Measurements from ENCODE around the gene CCDC30.

CCDC30 gene

DNA sequence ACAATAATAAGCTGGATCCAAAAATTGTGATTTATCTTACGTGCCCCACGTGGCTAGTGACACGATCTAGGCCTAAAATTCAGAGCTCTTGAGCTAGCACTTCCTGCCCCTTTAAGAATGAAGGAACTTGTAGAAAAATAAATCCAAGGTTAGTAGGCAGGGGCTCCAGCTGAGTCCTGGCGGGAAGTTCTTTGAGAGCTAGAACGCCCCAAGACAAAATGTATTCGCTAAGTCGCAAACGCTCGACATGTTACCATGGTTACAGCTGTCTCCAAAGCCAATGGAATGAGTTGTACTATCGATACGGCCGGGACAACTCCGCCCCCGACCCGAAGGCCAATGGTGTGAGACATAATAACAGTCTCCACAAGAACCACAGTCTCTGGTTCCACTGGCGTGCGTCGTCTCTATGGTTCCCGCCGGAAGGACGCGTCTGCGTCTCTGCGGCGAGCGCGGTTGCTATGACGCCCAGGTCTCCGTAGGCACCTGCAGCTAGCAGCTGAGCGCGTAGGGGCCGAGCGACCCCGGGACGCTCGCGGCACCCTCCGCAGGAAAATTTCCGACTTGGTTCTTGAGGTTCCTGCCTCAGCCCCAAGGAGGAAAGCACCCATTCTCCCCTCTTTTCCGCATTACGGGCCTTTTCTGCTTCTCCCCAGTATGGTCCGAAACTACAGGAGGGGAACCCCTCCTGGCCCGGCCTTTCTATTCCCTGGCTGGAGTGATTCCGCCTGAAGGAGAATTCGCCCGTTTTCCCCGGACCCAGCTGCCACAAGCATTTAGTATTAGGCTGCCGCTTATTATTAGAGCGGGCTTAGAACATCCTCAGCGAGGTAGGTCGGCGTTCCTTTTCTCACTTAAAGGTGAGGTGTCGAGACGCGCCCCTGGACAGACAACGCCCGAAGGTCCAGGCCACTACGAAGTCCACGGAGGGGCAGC, at the start of gene CCDC30:
TSS of gene CCDC30 (plus strand) at position 459 of the 936 bp plus-strand sequence. CDS start 17,266 bp downstream, outside the sequence.
- peak; percentile 99 for DNase-seq

DNA sequence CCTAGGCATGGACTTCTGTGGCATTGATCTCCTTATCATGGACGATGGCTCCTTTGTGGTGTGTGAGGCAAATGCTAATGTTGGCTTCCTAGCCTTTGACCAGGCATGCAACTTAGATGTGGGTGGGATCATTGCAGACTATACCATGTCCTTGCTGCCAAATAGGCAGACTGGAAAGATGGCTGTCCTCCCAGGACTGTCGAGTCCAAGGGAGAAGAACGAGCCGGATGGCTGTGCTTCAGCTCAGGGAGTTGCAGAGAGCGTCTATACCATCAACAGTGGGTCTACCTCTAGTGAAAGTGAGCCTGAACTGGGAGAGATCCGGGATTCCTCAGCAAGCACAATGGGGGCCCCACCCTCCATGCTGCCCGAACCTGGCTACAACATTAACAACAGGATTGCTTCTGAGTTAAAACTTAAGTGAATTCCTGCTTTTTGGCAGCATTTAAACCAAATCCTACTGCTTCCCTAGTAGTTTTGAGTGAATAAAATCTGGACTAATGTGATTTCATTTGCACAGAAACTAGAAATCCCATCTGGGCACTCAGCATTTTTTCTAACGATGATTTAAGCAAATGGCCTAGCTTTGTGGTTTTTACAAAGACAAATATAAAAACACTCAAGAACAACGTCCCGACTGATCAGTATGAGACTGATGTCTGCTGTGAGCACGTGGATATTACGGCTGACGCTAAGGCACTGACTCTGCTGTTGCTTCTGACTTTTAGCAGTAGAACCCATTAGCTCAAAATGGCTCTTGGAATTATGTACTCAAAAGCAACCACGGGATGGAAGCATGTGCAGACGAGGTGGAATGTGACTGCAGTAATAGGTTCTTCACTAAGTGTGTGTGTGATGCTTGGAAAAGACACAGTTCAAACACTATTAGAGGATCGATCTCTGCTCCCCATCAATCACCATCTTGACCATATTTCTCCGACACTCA, 48.3 kb upstream of the CCDC30 start:
- DNase-seq, result no peak

DNA sequence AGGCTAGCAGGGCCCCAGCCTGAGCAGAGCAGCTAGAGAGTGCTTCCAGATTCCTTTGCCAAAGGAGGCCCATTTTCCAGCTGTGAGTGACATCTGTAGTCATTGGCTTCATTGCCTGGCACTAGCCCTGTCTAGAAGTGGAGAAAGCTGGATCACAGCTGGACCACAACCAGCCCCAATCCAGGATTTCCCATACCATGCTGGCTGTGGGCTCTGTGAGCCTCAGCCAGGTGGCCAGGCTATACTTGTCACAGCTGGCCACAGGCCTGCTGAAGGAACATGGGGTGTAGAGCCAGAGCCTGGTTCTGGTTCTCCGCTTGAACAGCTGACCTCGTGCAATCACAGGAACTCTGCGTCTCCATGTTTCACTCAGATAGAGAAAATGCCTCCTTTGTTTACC, 45.9 kb upstream of the CCDC30 start:
- DNase-seq, result no peak

DNA sequence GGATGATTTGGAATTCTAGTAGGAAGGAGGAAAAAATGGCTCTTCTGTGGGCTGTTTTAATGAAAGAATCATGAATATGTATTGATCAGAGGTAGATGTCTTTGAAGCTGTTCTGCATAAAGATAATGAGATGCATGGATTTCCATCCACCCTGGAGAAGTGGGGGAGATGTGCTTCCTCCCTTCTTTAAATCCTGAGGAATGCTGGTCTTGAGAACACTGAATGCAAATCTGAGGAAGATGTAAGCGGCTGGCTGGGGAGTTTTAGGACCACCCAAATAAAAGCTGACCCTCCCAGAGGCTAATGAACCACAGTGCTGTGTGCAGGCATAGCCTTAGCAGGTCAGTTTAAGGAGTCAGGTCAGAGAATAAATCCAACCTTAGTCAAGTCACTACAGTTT, 44.6 kb upstream of the CCDC30 start:
- DNase-seq, result no peak

DNA sequence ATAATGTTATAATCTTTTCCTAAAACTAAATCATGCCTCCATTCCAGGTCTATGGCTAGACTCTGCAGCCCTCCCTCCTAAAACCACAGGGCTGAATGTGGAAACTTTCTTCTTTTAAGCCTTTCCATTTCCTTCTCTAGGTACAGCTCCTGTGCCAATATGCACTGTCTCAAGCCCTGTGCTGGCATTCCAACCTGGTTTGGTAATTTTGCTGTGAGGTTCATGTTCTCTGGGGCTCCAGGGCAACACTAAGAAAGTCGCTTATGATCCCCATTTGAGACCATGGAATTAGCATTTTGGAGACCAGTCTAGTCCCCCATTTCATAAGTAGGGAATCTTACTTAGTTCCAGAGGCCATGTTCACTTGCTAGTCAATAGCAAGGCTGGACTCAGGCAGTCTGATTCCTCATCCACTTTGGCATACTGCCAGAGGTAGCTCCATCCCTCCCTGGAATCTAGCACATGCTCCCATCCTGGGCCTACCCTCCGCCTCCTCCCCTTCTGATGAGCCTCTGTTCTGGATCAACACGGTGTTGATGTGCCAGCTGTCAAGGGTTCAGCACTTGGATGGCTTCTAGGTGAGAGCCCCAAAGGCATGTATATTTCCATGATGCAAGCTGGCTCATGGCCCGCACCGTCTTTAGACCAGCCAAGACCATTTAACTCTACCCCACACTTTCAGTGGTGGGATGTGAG, 43.8 kb upstream of the CCDC30 start:
- DNase-seq, result peak; percentile 26 to 39

DNA sequence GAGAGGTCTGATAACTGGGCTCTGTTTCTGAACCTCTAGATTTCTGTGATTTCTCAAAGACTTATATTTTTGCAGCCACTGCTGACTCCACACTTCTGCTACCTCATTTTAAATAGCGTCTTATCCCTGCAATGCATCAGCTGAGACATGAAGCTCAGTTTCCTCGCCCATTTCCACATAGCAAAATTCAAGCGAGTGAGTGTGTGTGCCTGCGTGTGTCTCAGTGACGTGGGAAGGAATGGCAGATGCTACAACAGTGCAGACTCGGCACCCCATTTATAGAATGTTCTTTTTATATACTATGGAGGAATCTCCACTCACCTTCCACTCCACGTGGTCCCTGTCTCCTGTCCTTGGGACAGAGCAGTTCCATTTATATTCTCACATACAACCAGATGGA, 43.0 kb upstream of the CCDC30 start:
- DNase-seq, result no peak

DNA sequence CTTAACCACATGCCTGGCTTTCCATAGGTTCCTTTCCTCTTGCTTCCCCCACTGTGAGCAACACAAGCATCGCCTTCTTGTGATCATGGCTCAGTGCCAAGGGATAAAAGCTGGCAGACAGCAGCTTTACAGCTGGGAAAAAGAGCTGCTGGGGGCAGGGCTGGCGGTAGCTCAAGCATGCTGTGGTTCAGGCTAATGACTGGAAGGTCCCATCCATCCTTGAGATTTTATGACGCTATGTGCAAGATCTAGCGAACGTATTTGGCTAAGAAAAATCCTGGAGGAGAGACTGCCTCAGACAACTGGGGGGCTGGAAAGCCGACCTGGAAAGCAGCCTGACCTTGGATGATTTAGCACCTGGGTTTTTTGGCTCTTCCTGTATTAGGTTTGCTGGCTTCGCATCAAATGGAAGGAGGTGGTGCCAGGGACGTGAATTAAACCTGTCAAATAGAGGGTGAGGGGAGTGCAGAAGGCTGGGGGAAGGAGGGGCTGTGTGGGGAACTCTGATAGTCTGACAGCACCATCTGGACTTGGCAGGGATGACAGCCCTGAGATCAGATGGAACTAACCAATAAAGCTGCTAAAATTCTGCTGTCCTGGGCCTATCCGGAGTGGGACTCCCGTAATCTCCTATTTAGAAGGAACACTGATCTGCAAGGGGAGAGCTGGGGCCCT, 42.0 kb upstream of the CCDC30 start:
- peak; percentile 88 to 92 for DNase-seq

DNA sequence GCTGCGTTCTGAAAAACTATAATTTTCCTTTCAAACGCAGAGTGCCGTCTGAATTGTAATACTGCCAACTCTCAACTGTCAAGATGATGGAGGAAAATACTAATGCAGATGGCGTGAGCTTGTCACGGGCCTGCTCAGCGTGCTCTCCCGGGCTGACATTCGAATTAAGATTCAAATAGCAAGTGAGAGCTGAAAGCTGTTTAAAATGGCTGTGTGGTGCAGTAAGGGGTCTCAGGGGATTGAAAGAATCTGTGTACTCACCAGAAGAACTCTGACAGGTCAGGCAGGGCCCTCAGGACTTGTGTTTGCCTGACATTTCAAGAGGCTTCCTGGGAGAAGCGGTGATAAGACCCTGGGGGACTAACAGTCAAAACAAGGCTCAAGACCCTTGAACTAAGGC, 40.3 kb upstream of the CCDC30 start:
- DNase-seq, result peak; percentile 2 to 13

DNA sequence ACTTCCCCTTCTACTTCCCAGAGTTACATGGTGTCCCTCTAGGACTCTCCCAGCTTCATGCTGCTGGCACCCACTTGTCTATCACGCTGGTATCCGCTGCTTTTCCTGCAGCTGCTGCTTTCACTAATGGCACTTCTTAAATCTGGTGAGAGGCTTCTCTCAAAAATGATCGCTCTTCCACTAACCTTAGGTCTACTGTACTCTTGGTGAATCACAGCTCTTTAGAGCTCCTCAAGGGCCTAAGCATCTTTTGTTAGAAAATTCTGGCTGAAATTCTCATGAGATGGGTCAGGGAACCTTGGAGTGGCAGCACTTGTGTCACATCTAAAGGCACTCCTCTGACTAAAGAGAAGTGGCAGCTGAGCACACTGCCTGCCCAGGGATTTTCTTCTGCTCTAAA, 39.4 kb upstream of the CCDC30 start:
- DNase-seq, result peak; percentile 27 to 44

DNA sequence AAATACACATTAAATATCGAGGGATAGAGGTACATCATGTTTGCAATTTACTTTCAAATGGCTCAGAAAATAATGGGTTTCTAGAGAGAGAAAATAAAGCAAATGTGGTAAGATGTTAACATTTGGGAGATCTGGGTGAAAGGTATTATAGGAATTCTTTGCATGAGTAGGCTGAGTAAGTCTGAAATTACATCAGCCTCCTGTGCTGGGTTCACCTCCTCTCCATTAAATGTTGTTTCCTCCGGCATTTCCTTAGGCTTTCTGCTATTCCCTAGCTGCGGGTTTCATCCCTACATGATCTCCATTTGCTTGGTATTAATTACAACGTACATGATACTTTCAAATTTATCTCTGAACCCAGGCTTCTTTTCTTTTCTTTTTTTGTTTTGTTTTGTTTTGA, 38.9 kb upstream of the CCDC30 start:
- DNase-seq, result no peak

DNA sequence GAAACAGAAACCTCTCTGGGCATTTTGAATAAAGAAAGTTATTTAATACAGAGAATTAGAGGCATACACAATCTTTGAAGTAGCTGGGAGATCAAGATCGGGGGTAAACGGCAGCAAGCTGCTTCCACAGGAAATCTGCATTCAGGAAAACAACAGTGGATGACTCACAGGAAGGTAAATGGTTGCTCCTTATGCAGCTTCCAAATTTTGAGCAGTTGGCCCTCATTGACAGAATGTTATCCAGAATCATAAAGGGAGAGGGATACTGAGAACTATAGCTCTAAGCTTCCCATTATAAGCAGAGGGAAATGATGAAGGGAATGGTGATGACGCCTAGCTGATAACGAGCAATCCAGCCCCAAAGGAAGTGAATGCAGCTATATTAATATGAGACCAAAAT, 35.8 kb upstream of the CCDC30 start:
- DNase-seq, result no peak

DNA sequence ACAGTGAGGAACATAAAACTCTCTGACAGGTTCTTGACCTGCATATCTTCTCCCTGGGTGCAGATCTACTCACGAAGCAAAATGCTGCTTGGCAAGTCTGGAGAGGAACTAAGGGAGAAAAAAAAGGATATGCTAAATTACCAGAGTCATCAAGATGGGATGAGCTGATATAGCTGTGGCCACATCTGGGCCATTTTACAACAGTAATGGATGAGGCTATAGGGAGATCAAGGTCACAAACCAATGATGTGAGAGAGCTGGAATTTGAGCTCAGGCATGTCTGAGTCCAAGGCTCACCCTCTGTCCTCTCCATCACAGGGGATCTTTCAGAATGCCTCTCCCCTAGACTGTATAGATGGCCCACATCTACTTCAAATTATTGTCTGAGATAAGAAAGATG, 33.5 kb upstream of the CCDC30 start:
- no peak for DNase-seq

DNA sequence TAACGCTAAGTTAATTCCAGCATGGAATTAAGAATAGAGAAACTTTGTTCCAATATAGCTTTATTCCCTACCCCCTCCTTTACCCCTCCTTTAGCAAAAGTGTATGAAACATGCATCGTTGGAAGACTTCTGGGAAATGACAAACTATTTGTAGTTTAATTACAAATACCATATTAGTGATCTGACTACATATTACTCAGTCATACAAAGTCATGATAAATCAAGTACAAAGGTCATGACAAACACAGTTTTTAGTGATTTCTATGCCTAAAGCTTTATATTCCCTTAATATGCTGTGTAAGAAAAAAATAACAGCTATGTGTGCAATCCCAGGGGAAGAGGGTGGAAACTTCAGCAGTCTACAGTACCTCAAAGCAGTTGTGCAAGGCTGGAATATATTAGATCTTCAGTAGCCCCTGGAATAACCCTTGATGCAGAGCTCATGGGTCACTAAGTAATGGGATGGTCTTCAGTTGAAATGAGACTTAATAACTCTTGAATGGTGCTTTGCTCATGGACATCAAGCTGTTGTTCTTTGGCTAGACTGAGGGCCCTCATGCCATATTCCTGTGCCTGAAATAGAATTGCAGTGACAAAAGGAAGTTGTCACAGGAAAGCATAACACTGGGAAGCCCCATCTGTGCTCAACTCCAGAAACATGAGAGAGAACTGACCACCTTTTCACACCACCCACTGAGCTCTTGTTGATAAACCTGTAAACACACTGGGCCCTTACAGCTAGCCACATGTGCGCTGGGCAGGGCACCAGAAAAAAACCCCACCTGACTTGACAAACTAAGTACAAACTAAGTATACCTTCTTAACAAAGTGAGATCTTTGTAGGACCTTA, 32.6 kb upstream of the CCDC30 start:
- DNase-seq, result no peak

DNA sequence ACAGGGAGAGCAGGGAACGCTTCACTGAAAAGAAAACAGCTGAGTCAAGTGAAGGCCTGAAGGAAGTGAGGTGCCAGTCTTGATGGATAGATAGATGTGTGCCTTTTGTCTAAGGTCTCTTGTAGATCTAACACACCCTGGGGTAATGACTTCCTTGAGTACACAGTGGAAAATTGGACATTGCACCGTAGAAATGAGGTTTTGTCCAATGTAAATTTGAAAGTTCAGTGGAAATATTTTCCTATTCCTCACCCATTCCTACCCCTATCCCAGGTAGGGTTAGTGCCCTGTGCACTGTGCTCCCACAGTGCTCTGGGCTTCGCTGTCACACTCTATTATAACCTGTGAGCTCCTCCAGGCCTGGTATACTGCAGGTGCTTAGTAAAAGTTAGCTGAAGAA, 31.6 kb upstream of the CCDC30 start:
- no peak for DNase-seq

DNA sequence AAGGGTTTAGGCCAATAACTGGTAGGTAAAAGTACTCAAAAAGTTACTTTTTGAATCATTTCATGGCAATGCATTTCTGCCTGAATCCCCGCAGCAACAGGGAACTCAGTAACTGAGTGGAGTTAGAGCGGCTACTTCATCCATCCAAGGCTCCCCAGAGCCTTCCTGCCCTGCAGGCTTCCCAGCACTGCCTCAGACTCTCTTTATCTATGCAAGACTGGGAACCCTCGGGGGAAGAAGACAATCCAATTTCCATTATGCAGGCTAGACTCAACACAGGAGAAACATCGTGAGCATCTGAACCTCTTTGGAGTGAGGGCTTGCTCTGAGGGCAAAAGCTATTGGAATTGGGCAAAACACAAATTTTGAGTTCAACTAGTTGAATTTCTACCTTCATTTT, 30.4 kb upstream of the CCDC30 start:
- no peak for DNase-seq

DNA sequence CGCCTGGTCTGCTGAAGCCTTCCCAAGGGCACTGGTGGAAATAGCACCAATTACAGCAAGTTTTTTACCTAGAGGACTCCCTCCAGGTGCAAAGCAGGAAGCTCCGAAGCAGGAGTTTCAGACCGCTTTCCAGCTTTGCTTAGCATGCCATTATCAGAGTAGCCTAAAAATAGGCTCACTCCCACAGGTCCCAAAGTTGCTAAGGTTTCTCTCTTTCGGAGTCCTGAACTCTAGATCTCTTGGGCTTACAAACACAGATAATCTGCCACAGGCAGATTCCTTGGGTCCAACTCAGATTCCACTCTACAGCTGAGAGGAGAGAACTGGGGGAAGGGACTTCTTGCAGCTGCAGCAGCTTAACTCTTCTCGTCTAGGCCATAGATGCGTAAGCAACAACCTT, 29.7 kb upstream of the CCDC30 start:
- DNase-seq, result no peak

DNA sequence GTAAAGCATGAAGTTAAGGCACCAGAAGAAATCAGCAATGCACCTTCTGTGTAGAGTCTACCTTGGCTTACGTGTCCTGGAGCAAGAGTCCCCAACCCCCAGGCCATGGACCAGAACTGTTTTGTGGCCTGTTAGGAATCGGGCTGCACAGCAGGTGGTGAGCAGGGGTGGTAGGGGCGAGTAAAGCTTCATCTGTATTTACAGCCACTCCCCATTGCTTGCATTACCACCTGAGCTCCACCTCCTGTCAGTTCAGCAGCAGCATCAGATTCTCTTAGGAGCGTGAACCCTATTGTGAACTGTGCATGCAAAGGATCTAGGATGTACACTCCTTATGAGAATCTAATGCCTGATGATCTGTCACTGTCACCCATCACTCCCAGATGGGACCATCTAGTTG, 28.7 kb upstream of the CCDC30 start:
- DNase-seq, result no peak

DNA sequence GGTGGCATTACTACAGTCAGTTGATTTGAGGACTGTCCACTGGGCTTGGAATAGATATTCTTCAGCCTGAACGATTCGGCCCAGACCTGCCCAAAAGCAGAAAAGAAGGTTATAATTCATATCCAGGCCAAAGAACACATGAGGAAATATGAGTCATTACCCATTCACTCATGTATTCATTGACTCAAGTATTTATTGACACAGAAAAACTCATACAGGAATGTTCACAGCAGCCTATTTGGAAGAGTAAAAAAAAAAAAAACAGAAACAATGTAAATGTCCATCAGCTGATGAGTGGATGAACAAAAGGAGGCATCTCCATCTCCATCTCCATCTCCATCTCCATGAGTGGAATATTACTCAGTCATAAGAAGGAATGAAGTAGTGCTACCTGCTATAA, 23.1 kb upstream of the CCDC30 start:
- peak in 1 of 2 experiments; percentile 1 for DNase-seq

DNA sequence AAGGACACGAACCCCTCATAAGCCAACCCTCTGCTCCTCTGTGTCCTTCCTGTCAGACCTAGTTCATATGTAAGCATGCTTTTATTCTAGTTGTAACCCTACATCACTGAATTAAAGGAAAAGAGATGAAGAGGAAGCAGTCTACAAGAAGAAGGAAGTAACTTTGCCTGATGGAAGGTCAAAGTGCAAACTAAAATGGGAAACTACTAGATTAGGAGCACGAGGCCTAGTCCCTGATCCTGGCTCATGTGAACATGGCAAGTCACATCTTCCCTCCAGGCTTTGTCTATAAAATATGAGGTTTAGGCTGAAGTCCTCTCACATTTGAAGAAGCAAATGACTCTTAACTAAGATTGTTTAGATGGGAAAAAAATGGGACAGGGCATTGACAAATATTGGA, 20.4 kb upstream of the CCDC30 start:
- DNase-seq, result no peak

DNA sequence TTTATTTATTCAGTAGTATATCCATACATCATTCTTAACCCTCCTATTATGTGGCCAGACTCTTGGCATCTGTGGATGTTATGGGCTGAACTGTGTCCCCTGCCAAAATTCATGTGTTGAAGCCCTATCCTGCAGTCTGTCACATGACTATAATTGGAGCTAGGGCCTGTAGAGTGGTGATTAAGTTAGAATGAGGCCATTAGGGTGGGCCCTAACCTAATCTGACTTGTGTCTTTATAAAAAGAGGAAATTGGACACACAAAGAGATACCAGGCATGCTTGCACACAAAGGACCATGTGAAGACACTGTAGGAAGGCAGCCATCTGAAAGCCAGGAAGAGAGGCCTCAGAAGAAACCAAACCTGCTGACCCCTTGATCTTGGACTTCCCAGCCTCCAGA, 13.8 kb upstream of the CCDC30 start:
- DNase-seq, result no peak

DNA sequence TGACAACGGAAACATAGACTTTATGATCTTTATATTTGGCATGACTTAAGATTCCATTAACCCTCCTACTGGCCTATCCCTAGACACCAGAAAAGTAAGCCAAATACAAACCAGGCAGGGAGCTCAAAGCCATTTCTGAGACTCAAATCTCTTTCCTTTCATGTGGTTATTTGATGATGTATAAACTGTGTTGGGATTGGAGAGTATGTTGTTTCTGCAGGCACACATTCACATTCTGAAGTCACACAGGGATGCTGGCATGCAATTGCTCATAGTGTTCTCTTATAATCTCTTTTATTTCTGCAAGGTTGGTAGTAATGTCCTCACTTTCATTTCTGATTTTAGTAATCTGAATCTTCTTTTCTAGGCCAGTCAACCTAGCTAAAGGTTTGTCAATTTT, 13.0 kb upstream of the CCDC30 start:
- DNase-seq, result no peak

DNA sequence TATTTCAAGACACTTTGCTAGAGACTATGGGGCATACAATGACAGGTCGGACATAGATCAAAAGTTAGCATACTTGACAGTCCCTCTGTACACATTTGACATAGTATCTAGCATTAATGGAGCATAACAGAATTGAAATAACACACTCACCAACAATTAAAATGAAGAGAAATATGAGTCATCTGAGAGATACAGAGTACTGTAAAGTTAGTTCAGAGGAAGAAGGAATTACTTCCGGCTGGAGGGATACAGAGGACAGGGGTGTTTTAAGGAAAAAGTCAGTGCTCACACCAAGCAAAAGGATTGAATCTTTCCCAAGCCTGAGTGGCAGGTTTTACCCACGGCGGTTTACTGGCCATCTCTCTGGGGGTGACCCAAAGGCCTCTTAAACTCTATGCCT, 9.7 kb upstream of the CCDC30 start:
- no peak for DNase-seq
